ENCODE results near the gene RARB.
A peak's percentile ranks its signal among the peaks of the same experiment; 100 is the strongest.

Gene RARB

DNA sequence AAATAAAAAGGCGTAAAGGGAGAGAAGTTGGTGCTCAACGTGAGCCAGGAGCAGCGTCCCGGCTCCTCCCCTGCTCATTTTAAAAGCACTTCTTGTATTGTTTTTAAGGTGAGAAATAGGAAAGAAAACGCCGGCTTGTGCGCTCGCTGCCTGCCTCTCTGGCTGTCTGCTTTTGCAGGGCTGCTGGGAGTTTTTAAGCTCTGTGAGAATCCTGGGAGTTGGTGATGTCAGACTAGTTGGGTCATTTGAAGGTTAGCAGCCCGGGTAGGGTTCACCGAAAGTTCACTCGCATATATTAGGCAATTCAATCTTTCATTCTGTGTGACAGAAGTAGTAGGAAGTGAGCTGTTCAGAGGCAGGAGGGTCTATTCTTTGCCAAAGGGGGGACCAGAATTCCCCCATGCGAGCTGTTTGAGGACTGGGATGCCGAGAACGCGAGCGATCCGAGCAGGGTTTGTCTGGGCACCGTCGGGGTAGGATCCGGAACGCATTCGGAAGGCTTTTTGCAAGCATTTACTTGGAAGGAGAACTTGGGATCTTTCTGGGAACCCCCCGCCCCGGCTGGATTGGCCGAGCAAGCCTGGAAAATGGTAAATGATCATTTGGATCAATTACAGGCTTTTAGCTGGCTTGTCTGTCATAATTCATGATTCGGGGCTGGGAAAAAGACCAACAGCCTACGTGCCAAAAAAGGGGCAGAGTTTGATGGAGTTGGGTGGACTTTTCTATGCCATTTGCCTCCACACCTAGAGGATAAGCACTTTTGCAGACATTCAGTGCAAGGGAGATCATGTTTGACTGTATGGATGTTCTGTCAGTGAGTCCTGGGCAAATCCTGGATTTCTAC lies at the start of gene RARB:
Gene RARB, plus strand, starts transcription at position 322 of the 847 bp plus-strand sequence. Its CDS starts 469 bp downstream, at position 791.
- peak in 54 of 56 donors; percentile 7 to 89 (median 63) for DNase-seq

DNA sequence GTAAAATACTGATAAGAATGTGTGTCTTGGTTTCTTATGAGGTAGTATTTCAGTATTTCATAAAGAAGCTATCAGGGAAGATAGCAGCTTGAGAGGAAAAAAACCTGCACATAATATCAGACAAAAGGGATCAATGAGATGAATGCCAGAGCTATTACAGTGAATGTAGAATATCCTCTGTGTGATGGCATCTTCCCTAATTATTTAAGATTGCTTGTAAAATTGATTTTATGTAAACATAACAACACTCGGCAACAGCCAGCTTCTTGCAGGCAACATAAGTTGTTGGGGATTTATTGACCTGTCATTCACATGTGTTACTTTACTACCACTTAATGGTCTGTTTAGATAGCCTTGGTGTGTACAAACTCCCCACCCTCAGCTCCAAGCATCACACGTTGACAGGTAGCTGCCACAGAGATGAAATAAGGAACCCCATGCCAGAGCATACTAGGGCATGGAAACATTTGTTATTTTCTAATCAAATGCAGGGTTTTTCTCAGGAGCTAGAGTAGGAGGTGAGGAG lies 49.2 kb upstream of the RARB start:
- no peak for DNase-seq

DNA sequence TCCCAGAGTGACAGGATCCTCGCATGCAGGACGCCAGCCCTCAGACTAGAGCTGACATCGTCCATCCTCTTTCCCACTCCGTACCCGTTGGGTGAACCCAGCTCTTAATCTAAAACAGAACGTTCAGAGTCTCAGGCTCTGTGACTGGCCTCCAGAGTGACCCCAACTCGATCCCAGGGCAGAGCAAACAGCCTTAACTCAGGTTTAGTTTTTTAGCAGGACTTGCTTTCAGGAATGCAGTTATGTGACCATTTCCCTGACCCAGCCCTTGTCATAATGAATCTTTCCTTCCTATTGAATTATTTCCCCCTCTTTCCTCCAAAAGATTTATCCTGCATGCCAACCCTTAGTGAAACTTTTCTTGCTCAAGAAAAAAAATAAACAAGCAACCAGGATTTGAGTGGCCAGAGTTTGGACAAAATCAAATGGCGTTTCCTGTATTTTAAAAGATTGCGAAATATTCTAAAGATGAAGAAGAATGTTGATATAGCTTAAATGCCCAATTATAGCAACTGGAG lies 47.8 kb upstream of the RARB start:
- DNase-seq, result no peak

DNA sequence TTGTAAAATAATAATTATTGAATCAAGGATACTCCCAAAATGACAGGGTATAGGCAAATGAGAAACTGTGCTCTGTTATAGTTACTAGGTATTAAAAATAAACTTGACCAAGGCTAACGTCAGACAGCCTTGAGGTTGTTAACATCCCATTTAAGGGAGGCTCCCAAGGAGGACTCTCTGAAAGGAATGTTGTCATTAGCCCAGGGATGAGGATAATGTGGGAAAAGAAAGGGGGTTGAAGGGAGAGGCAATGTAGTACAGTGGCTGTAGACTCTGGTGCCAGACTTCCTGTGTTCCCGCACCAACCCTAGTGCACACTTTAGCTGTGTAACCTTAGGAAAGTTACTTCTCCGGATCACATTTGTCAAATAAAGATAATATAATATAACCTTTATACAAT lies 47.0 kb upstream of the RARB start:
- DNase-seq, result no peak

DNA sequence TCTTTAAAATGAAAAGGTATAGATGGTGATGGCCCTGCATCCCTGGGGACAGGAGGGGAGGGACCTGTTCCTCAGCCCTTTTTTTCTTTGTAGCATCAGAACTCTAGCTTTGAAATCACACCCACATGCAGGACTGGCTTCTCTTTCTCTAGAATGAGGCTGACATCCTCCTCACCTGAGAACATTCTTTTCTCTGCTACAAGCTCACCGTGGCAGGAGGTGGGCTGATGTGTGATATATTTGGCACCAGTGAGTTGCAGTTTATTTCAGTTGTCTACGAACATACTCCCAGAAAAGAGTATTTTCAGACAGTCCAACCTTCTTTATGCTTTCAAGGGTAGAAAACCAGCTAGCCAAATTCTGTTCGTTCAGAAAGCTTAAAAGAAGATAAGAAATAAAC lies 43.6 kb upstream of the RARB start:
- DNase-seq, result peak in 29 of 56 donors; percentile 2 to 84 (median 29)

DNA sequence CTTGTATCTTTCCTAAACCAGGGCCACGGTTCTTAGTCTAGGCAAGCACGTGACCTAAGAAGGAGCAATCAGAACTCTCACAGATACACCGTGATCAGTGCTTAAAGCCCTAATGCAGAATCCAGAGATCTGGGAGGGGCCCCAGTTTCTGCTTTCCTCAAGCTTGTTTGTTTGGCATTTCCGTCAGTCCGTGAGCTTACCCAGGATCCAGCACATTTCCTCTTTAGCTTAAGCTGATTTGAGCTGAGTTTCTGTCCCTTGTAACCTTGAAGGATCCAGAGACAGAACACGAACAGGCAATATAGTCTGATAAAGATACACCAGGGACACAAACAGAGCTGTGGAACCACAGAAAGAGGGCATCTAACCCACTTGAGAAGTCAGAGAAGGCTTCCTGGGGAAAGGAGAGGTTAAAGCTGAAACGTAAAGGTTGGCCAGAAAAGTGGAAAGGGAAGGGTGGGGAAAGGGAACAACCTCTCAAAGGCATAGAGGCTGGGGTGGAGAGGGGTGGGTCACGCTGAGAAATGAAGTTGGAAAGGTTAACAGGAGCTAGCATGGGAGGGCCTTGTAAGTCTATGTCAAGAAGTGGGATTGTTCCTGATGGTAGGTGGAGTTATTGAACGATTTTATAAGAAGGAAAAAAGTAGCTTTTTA lies 42.1 kb upstream of the RARB start:
- no peak for DNase-seq

DNA sequence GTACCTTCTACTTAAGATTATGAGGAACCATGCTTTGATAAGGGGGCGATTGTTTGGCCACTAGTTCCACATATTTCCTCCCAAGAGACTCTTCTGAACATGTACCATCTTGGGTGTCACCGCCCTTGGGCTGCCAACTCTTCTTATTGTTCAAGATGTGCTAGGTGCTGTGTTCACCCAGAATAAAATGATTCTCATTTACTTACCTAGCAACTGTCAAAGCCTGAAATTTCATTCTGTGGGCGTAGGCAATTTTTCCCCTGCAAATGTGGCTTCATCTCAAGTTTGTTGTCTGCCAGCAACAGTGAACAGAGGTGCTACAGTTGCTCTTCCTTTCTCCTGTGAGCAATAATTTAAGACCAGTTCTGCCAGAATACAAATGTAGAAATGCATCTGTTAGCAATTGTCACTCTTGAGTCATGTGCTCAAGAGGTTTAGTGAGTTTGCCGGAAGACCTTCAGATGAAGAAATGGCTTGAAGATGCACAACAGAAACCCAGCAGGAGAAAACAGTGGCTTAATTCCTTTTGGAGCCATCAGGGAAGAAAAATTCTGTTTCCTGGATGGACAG lies 41.3 kb upstream of the RARB start:
- DNase-seq, result peak in 34 of 56 donors; percentile 1 to 79 (median 23)

DNA sequence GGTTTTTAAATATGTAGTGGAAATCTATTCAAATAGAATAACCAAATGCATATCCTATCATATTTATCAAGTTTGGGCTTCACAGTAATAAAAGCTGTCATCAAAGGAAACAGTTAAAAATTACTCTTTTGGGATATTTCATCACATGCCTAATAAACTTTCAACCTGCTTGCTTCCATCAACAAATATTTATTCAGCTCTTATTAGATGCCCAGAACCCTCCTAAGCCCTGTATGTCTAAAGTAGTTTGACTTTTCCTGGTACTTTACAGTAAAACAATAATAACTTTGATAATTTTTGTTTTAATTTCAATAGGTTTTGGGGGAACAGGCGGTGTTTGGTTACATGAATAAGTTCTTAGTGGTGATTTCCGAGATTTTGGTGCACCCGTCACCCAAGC lies 37.5 kb upstream of the RARB start:
- no peak for DNase-seq

DNA sequence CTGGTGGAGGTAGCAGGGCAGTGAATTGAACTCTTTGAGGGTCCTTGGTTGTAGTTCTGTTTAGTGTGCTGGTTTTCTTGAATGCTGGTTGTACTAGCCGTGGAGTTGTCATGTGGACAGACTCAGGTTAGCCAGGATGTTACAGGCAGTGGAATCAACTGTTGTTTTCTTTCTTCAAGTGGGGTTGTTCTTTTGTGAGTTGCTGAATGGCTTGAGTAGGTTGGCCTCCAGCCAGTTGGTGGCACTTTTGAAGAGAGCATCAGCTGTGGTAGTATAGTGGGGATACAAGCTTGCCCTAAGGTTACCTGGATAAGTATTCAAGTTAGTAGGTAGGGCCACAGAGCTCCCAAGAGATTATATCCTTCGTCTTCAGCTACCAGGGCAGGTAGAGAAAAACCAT lies 31.8 kb upstream of the RARB start:
- DNase-seq, result no peak

DNA sequence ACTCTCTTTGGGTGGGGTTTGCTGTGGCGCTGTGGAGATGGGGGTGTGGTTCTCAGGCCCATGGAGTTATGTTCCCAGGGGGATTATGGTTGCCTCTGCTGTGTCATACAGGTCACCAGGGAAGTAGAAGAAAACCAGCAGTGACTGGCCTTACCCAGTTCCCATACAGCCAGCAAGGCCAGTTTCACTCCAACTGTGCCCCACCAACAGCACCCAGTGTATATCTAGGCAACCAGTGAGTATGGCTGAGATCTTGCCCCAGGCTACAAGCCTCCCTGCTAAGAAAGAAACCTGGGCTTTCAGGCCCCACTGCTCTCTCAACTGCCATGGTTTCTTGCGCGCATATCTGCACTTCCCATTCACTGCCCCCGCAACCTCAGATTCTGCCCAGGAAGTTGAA lies 31.4 kb upstream of the RARB start:
- DNase-seq, result no peak

DNA sequence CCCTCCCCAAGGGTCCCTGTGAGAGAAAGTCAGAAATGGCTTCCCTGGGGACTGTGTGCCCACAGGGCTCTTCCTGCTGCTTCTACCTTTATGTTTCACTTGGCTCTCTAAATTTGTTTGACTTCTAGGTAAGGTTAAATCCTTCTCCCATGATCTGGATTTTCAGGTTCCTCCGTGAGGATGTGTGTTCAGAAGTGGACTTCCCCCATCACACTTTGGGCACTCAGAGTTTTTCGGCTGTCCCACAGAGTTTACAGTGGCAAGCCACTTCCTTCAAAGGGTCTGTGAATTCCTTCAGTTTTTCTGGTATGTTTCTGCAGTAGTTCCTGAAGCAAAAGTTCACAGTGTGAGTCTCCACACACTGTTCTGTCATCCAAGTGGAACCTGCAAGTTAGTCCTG lies 30.9 kb upstream of the RARB start:
- no peak for DNase-seq

DNA sequence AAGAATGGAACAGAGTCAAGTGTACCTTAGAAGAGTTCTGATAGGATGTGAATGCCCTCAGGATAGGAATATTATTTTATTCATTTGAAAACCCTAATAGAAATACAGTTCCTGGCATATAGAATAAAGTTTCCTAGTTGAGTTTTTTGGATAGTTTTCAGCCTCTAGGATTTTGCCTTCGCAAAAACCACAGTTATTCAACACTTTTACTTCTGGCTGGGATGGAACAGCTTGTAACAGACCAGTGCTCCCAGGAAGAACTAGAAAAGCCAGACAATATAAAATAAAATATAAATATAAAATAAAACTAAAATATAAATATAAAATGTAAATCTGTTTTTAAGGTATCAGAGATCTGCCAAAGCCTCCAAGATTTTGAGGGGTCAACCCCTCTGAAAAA lies 27.5 kb upstream of the RARB start:
- no peak for DNase-seq

DNA sequence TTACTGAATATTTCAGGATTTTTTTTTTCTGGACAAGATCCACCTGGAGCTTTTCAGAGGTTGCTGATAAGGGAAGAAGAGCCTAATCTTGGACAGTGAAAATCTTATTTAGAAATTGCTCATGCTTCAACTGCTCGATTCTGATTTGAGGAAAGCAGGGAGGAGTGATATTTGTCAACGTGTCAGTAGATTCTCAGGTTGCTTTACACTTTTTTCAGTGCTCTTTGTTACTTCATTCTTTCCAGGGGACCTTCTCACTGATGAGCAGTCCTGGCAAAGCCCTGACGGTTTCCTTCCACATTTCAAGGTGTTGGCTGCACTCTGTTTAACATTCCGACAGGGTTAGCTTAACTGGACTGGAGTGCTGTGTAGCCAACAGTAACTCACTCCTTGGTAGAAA lies 24.1 kb upstream of the RARB start:
- DNase-seq, result no peak

DNA sequence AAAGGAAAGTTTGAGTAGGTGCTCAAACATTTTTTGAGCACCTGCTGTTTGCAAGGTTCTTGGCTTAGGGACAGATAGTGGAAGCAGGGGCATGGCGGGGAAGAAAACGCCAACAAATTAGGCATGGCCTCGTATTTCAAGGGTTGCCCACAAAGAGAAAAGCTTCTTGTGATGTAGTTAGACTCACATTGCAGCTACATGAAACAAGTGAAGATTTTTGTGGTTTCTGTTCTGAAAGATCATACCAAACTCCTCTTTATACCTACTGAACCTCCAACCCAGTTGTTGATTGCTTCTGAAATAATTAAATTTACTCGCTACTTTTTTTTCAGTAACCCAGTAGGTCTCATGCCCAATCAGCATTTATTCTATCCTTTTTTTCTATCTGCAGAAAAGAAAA lies 23.5 kb upstream of the RARB start:
- DNase-seq, result no peak

DNA sequence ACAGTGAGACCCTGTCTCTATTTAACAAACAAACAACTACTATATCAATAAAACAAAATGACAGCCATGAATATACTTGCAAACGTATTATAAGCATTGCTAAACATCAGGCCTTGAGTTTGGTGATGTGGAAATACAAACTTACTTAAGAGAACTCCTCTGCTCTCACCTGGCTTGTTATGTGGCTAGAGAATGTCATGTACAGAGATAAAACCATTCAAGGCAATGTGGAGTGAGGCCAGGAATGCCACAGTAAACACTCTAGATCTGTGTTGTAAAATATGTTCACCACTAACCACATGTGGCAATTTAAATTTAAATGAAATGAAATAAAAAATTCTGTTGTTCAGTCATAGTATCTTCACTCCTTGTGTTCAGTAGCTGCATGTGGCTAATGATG lies 22.7 kb upstream of the RARB start:
- DNase-seq, result no peak

DNA sequence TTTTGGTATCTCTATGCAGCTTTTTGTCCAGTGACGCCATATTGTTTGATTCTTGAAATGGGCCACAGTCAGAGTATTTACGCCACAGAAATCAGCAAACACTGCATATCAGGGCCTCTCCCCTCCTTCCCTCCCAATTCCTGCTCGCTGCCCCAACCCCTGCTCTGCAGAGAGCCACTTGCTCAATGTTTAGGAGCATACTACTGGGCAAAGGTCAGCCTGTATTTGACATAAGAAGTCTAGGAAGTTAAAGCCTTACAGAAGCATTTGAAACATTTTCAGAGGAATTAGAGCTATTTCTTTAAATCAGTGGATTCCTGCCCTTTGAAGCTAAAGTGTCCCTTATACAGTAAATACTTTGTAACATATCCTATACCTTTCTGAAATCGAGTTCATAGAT lies 17.4 kb upstream of the RARB start:
- DNase-seq, result no peak

DNA sequence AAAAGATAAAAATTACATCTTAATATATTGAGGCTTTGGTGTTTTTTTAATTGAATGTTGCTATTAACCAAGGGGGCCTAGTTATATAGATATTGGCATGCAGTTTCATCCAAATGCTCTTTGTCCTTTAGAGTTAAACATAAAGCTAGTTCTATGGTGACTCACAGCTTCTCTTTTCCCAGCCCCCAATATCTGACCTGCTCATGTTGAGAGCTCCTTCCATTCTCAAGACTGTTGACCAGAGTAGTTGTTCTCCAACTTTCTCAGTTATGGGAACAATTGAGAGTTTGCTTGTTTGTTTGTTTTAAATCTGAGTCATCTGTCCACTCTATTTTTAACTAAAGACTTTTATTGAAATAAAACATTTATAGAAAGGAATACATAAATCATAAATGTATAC lies 15.8 kb upstream of the RARB start:
- DNase-seq, result no peak

DNA sequence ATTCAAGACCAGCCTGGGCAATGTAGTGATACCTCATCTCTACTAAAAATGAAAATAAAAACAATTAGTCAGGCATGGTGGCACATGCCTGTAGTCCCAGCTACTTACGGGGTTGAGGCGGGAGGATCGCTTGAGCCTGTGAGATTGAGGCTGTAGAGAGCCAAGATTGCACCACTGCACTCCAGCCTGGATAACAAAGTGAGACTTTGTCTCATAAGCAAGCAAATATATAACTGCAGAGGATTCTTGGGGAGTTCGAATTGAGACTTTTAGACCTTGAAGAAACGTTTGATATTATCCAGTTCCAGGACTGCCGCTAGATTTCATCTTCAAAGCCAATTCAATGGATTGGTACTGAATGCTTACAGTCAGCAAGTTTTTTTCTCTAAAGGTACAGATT lies 11.9 kb upstream of the RARB start:
- no peak for DNase-seq

DNA sequence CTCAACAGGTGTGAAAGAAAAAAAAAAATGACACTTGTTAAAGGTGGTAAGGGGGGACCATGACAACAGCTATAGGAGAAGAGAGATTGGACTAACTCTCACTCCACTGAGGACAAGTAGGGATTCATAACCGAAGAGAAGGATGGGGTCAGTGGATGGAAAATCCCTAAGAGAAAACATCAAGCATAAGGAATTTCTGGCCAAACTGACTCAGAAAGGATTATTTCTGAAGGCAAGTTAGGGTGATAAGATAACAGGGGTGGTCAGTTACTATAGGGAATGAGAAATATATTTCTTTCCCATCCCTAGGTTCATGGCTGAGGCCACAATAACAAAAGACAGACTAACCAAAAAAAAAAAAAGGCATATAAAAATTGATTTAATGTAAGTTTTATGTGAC lies 9.5 kb upstream of the RARB start:
- DNase-seq, result no peak

DNA sequence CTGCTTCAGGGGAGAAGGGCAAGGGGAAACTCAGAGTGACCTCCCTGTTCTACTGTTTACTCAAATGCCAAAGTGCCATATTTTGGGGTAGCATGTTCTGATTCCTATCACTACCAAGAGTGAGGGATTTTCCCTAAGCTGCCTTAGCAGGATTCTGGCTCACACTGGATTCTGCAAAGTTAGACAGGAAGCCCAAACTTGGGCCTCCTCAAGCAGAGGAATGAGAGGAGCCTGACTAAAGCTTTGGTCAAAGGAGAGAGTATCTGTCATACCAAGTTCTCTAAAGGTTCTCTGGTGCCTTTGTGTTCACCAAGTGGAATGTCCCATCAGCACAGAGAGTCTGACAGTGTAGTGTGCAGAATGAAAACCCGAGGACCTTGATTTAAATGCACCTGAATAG lies 8.8 kb upstream of the RARB start:
- DNase-seq, result no peak

DNA sequence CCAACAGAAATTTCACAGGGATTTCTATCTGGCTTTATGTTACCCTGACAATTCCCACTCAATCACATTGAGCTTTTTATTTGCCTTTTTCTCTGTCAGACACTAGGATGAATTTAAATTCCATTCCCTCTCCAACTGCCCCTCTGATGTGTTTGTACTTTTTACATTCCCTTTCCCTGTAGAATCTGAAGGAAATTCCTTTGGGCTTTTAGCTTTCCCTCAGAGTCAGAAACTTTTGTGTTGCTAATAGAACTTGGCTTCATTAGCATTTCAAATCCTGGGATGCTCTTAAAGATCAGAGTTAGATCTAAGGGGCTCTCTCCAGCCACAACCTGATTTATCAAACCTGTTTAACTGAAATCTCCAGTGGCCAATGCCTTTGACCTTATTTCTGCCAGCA lies 7.9 kb upstream of the RARB start:
- DNase-seq, result no peak

DNA sequence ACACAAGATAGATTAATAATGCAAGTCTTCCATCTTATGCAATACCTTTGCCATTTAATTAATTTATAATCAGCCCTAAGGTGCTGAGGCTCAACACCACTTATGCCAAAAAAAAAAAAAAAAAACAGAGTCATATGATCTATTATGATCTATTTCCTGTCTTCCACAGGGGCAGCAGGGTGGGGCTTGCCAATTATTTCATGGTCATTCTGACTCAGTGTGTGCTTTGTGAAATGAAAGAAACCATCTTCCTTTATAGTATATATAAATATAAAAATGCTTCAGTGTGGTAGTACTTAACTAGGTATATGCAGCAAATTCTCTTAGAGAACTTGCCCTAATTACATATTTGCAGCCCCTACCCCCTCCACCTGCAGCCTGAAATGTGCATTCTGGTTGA lies 7.2 kb upstream of the RARB start:
- DNase-seq, result no peak
